ENCODE data around the gene AMER2.

DNA sequence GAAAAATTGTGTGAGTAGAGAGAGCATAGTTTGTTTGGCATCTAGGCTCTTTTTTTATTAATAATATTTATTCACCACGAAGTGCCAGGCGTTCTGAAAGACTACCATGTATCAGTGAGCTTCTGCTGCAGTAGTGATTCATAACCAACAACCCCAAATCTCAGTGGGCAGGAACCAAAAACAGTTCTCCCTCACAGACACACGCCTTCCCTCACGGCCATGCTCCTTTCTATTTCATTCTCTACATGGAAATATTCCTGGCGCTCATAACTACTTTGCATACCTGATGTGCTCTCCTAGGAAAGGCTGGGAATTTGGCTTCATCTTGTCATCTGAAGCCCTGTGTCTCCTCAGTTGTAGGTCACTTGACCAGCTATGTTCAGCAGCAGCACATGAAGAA lies 26.6 kb upstream of the AMER2 start:
- TF ChIP-seq, protein P1, sequence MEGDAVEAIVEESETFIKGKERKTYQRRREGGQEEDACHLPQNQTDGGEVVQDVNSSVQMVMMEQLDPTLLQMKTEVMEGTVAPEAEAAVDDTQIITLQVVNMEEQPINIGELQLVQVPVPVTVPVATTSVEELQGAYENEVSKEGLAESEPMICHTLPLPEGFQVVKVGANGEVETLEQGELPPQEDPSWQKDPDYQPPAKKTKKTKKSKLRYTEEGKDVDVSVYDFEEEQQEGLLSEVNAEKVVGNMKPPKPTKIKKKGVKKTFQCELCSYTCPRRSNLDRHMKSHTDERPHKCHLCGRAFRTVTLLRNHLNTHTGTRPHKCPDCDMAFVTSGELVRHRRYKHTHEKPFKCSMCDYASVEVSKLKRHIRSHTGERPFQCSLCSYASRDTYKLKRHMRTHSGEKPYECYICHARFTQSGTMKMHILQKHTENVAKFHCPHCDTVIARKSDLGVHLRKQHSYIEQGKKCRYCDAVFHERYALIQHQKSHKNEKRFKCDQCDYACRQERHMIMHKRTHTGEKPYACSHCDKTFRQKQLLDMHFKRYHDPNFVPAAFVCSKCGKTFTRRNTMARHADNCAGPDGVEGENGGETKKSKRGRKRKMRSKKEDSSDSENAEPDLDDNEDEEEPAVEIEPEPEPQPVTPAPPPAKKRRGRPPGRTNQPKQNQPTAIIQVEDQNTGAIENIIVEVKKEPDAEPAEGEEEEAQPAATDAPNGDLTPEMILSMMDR (IDR thresholded peaks at IDR 0.05): no peak
- no peak for TF ChIP-seq POLR2A (IDR thresholded peaks at IDR 0.05)
